Skin epidermis (tissue), 12 donors: ENCODE measurements around the gene BATF2.

Experiments
- H3K27ac ChIP-seq, 21 experiments: fragments of 200-600 bp; sonication (generic) in 11 of 21; one replicate each; pipeline ENCODE4 v1.5.0; 2020; ENCODE audit warnings: mild to moderate bottlenecking in 3 of 21, inconsistent platforms in 2 of 21, moderate library complexity in 2 of 21
- H3K4me3 ChIP-seq, 7 experiments: fragments of 200-600 bp; sonication (generic) in 2 of 7; one replicate each; pipeline ENCODE4 v1.5.0; 2020; ENCODE audit warnings: inconsistent platforms in 2 of 7, mild to moderate bottlenecking in 2 of 7, moderate library complexity in 1 of 7

The BATF2 gene

DNA sequence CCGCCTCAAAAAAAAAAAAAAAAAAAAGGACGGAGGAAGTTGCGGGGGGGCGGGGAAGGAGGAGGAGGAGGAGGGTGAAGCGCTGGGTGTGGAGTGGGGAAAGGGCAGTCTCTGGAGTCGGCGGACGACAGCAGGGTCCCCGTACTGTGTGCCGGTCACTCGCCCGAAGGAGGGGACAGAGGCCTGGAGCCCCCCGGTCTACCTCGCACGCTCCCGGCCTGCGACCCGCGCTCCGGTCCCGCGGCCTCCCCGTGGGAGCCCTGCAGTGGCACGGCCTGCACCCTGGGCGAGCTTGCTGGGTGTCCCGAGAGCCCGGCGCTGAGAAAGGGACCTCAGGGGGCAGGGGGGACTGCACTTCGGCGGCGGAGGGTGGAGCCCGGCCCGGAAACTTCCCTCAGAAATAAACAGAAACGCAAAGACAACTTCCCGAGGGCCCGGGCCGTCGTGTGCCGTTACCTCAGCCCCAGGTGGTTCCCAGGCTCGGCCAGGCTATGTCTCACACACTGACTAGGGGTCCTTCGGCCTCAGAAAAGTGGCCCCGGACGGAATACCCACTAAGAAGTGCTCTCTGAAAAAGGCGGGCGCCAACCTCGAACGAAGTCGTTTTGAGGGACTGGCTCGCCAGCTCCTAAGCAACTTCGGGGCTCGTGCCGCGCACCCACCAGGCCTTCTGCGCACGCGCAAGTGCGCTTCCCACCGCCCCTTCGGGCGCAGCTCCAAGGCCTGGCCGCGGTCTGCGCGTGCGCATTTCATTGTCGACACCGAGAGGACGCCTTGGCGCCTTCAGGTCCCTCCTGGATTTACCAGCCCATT, 25.1 kb downstream of the BATF2 start, which contains the start of gene MAJIN:
TSS of gene MAJIN (minus strand) at position 688 of the 813 bp plus-strand sequence. CDS start 12,703 bp downstream, outside the sequence.
- Histone ChIP-seq H3K4me3 (peak within 1 kb of the TSS in 6 of 7 experiments; percentile 1 to 22 (median 16)), H3K27ac (peak within 1 kb of the TSS in 7 of 21 experiments; percentile 2 to 74 (median 45))

- H3K27ac ChIP-seq, result peak overlapping the region in 4 of 21 experiments; percentile 33 to 65 (median 58)
- no peak overlapping the region for H3K4me3 ChIP-seq
Measured at GRCh38 chr11:64970731-64971151, 26.0 kb downstream of the BATF2 start.

DNA sequence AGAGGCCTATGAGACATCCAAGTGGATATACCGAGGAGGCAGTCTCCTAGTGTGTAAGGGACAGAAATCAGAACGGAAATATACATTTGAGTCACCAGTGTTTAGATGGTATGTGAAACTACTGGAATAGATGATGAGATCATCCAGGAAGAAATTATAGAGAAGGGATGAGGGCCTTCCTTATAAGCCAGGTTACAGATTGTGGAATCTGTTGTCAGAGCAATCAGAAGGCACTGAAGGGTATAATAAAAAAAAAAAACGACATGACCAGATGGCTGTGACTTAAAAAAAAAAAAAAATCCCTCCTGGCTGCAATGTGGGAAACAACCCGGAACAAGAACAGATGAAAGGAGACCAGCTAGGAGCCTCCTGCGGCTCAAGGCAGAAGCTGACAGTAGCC, 27.6 kb downstream of the BATF2 start:
- H3K4me3 ChIP-seq, result no peak overlapping the region
- H3K27ac ChIP-seq, result peak overlapping the region in 7 of 21 experiments; percentile 17 to 47 (median 30)

DNA sequence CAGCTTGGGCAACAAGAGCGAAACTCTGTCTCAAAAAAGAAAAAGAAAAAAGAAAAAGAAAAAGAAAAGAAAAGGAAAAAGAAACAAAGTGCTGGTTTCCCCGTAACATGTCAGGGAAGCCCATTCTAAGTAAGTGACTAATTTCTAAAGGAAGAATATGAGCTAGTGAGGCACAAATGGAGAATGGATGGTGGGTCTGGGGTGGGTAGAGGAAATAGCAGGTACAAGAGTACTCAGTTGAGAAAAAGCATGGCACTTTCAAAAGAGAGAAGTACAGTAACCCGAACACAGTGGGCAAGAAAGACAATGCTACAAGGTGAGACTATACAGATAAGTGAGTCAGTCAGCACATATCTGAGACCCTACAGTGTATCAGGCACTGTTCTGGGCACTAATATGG, 29.4 kb downstream of the BATF2 start:
- no peak overlapping the region for H3K4me3 ChIP-seq
- no peak overlapping the region for H3K27ac ChIP-seq

DNA sequence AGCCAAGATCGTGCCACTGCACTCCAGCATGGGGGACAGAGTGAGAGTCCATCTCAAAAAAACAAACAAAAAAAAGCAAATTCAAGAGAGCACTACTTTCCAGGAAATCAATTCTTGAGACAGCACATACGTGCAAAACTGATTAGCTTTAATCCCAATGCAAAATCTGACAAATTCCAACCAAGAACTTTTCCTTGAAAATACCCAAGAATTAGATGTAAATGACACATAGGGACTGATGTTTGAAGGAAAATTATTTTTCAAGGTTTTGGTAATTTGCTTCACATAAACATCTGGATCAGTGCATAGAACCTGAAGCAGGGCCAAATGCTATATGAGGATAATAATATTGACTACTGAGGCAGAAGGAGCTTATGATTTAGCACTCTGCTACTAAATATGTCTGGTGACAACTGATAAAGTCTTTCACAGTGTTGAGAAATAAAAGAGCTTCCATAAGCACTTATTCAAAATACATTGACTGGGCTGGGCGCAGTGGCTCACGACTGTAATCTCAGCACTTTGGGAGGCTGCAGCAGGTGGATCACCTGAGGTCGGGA, 33.6 kb downstream of the BATF2 start:
- H3K4me3 ChIP-seq, result no peak overlapping the region

GRCh38 chr11:64960719-64961118, 36.1 kb downstream of the BATF2 start:
- Histone ChIP-seq H3K4me3 (no peak overlapping the region), H3K27ac (peak overlapping the region in 1 of 21 experiments; percentile 40)

More for the DNA sequence above, 33.6 kb downstream of the BATF2 start:
- no peak overlapping the region for H3K27ac ChIP-seq

GRCh38 chr11:64959498-64959897, 37.3 kb downstream of the BATF2 start:
- no peak overlapping the region for H3K4me3 ChIP-seq

DNA sequence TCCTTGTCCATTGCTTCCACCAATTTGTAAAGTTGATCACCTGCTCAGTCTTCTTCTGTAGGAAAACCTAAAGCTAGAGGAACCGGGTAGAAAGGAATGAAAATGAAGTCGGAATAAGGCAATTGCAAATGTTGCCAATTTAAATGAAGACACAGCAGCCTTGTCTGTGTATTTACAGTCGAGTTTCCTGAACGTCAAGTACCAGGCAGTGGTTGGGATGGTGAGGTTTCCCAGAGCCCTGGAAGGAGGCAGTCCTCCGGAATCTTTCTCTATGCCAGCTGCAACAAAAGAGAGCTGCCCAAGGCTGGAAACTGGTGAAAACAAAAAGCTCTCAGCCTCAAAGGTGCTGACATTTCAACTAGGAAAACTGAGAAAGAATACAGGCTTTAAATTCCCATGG, 42.6 kb downstream of the BATF2 start:
- H3K4me3 ChIP-seq, result no peak overlapping the region
- H3K27ac ChIP-seq, result no peak overlapping the region

More at GRCh38 chr11:64959498-64959897, 37.3 kb downstream of the BATF2 start:
- peak overlapping the region in 2 of 21 experiments; percentile 6 to 31 for H3K27ac ChIP-seq

GRCh38 chr11:64951529-64951928, 45.2 kb downstream of the BATF2 start:
- H3K4me3 ChIP-seq, result no peak overlapping the region
- H3K27ac ChIP-seq, result no peak overlapping the region

- H3K4me3 ChIP-seq, result no peak overlapping the region
- no peak overlapping the region for H3K27ac ChIP-seq
Measured at GRCh38 chr11:64947208-64947814, 49.5 kb downstream of the BATF2 start.
